ENCODE measurements around the gene NKTR. TPM values are rescaled to one million over a fixed set of nuclear protein-coding genes. Genes with fewer than 3 reads are reported as not detected.
A peak's percentile ranks its signal among the peaks of the same experiment; 100 is the strongest.

NKTR gene
- total RNA-seq, 1 experiment from 2014 or later = 39.0 TPM

GRCh38 chr3:42658771-42659390 lies 58.4 kb downstream of the NKTR start:
- H3K36me3 ChIP-seq (ENCODE audit: control insufficient read depth, insufficient read depth, low read length) = no peaks in the 10 kb centered on the region
- no peaks in the 10 kb centered on the region for H3K27me3 ChIP-seq (ENCODE audit: control insufficient read depth, insufficient read depth, low read length)
- DNase-seq (ENCODE audit: low read depth, low spot score) (no peak), ATAC-seq (no peak)
- H3K4me3 ChIP-seq (ENCODE audit: low read depth in 2 of 2, low read length in 2 of 2) = no peak overlapping the region
- no TSS peak for BruUV-seq (replicated peaks)
- H3K27ac ChIP-seq (ENCODE audit: low read length) = no peak overlapping the region
- POLR2A ChIA-PET = no interaction called here
- in situ Hi-C loops (cut with HindIII; ENCODE audit: low pct_unique_long_range_greater_than_20kb, low sequenced_read_pairs) (no loop called here), intact Hi-C loops (cut with micrococcal nuclease; ENCODE audit: unreplicated experiment) (no loop called here)
- no peaks in the 10 kb centered on the region; the same call in 1 of the 2 replicates for H3K4me1 ChIP-seq (ENCODE audit: control insufficient read depth, insufficient read depth, low read length)
- CTCF ChIA-PET = no interaction called here
- TF ChIP-seq CTCF (IDR thresholded peaks at IDR 0.05) = no peak
- no peak for TF ChIP-seq TCF7L2 (IDR thresholded peaks at IDR 0.05; ENCODE audit: low read depth, low read length)
- H3K9me3 ChIP-seq (ENCODE audit: control insufficient read depth, insufficient read depth, low read depth, low read length) = no peaks in the 10 kb centered on the region

GRCh38 chr3:42659451-42660130 lies 59.1 kb downstream of the NKTR start:
- in situ Hi-C loops (cut with HindIII; ENCODE audit: low pct_unique_long_range_greater_than_20kb, low sequenced_read_pairs) = no loop called here
- intact Hi-C loops (cut with micrococcal nuclease; ENCODE audit: unreplicated experiment) = no loop called here
- ATAC-seq (0 out of 2 replicates have a peak, but pooled peaks have one; percentile 18), DNase-seq (ENCODE audit: low read depth, low spot score) (no peak)
- no TSS peak for BruUV-seq (replicated peaks)
- H3K4me3 ChIP-seq (ENCODE audit: low read depth in 2 of 2, low read length in 2 of 2) = no peak overlapping the region
- no peaks in the 10 kb centered on the region for H3K36me3 ChIP-seq (ENCODE audit: control insufficient read depth, insufficient read depth, low read length)
- H3K27me3 ChIP-seq (ENCODE audit: control insufficient read depth, insufficient read depth, low read length) = no peaks in the 10 kb centered on the region
- ChIA-PET CTCF (no interaction called here), POLR2A (interaction anchor here (0.7 kb wide), 1 partner anchor 60 kb away, joined by 5 read pairs; no protein-coding TSS in a partner anchor)
- H3K4me1 ChIP-seq (ENCODE audit: control insufficient read depth, insufficient read depth, low read length) = no peaks in the 10 kb centered on the region
- no peak overlapping the region for H3K27ac ChIP-seq (ENCODE audit: low read length)
- TF ChIP-seq CTCF (IDR thresholded peaks at IDR 0.05) (no peak), SIN3A (IDR thresholded peaks at IDR 0.05; ENCODE audit: borderline replicate concordance, insufficient read depth, low read depth, low read length) (no peak), REST (IDR thresholded peaks at IDR 0.05; ENCODE audit: insufficient read depth in 1 of 2, low read depth in 2 of 2, low read length in 1 of 2) (no peak), TCF7L2 (IDR thresholded peaks at IDR 0.05; ENCODE audit: low read depth, low read length) (no peak), POLR2AphosphoS5 (IDR thresholded peaks at IDR 0.05; ENCODE audit: low read depth, low read length) (no peak)
- no peaks in the 10 kb centered on the region for H3K9me3 ChIP-seq (ENCODE audit: control insufficient read depth, insufficient read depth, low read depth, low read length)

Measured in Panc1 (cell line).